NCI-H2081 (cell line): ENCODE data around the gene ARFGAP1.

Source experiments
- DNase-seq, 2 experiments: peaks; one replicate each; lab custom pipeline; 2025; lab: John Stamatoyannopoulos, UW

Gene ARFGAP1

GRCh38 chr20:63279931-63280330 is 7.3 kb downstream of the ARFGAP1 start:
- DNase-seq = no peak

- no peak for DNase-seq
These were observed 7.8 kb downstream of the ARFGAP1 start for GRCh38 chr20:63280371-63280770.

GRCh38 chr20:63280929-63281545 is 8.4 kb downstream of the ARFGAP1 start:
- no peak for DNase-seq

- no peak for DNase-seq
These were observed 9.4 kb downstream of the ARFGAP1 start for GRCh38 chr20:63281742-63282665.

- no peak for DNase-seq
These were observed 10.3 kb downstream of the ARFGAP1 start for GRCh38 chr20:63282946-63283345.

GRCh38 chr20:63283397-63284082 is 10.9 kb downstream of the ARFGAP1 start:
- no peak for DNase-seq

- no peak for DNase-seq
These were observed 11.4 kb downstream of the ARFGAP1 start for GRCh38 chr20:63284083-63284440.

- DNase-seq = no peak
These were observed 11.9 kb downstream of the ARFGAP1 start for GRCh38 chr20:63284544-63284949.

- DNase-seq = no peak
These were observed 12.4 kb downstream of the ARFGAP1 start for GRCh38 chr20:63284981-63285524.

GRCh38 chr20:63285636-63286615 is 13.3 kb downstream of the ARFGAP1 start:
- DNase-seq = no peak

GRCh38 chr20:63286781-63287696 is 14.4 kb downstream of the ARFGAP1 start:
- no peak for DNase-seq

- no peak for DNase-seq
These were observed 15.3 kb downstream of the ARFGAP1 start for GRCh38 chr20:63287697-63288580.

GRCh38 chr20:63288581-63289251 is 16.1 kb downstream of the ARFGAP1 start:
- no peak for DNase-seq

GRCh38 chr20:63289311-63290135 is 16.9 kb downstream of the ARFGAP1 start:
- no peak for DNase-seq

GRCh38 chr20:63290136-63290676 is 17.6 kb downstream of the ARFGAP1 start:
- DNase-seq = no peak

GRCh38 chr20:63290677-63291472 is 18.3 kb downstream of the ARFGAP1 start:
- DNase-seq = peak; percentile 26 to 31

GRCh38 chr20:63291811-63292210 is 19.2 kb downstream of the ARFGAP1 start:
- no peak for DNase-seq
